UCSD-AML1 (cell line): ENCODE data around the gene SLC16A8.
A peak's percentile ranks its signal among the peaks of the same experiment; 100 is the strongest.

ENCODE experiments used
- DNase-seq: peaks from one replicate; lab custom pipeline; 2025; ENCODE audit not compliant: unreplicated experiment; lab: John Stamatoyannopoulos, UW

The SLC16A8 gene

GRCh38 chr22:38073150-38074130, 10.5 kb downstream of the SLC16A8 start:
- DNase-seq: no peak

GRCh38 chr22:38072322-38073149, 11.4 kb downstream of the SLC16A8 start:
- DNase-seq: no peak

- no peak for DNase-seq
Measured at GRCh38 chr22:38071421-38072321, 12.3 kb downstream of the SLC16A8 start.

GRCh38 chr22:38070250-38070921, 13.6 kb downstream of the SLC16A8 start:
- DNase-seq: no peak

GRCh38 chr22:38069372-38070249, 14.4 kb downstream of the SLC16A8 start:
- peak; percentile 29 for DNase-seq

GRCh38 chr22:38068641-38069371, 15.2 kb downstream of the SLC16A8 start:
- DNase-seq: no peak

- no peak for DNase-seq
Measured at GRCh38 chr22:38067761-38068360, 16.1 kb downstream of the SLC16A8 start.

GRCh38 chr22:38067028-38067415, 17.0 kb downstream of the SLC16A8 start:
- DNase-seq: no peak

GRCh38 chr22:38066381-38067027, 17.5 kb downstream of the SLC16A8 start:
- DNase-seq: no peak

- DNase-seq: no peak
Measured at GRCh38 chr22:38065539-38065938, 18.4 kb downstream of the SLC16A8 start.

GRCh38 chr22:38062791-38063190, 21.2 kb downstream of the SLC16A8 start:
- DNase-seq: no peak

- DNase-seq: peak; percentile 82
Measured at GRCh38 chr22:38056969-38057891, 26.8 kb downstream of the SLC16A8 start, which contains the start of gene PICK1. Gene PICK1, plus strand, starts transcription at chr22:38057404. Its CDS starts 406 bp downstream, at chr22:38057810.

GRCh38 chr22:38051900-38052862, 31.8 kb downstream of the SLC16A8 start:
- DNase-seq: peak; percentile 77

- DNase-seq: no peak
Measured at GRCh38 chr22:38051261-38051660, 32.7 kb downstream of the SLC16A8 start.

GRCh38 chr22:38050720-38051119, 33.3 kb downstream of the SLC16A8 start:
- DNase-seq: no peak
